Right atrium auricular region (tissue), 2 donors: ENCODE measurements around the gene PTGS1. TPM values are rescaled to one million over a fixed set of nuclear protein-coding genes. Genes with fewer than 3 reads are reported as not detected.
"Not testable (repeated sequence)": the region's sequence is repeated elsewhere in the genome, so short reads cannot be mapped to it uniquely, and the experiment has no call there.

ENCODE experiments used
- DNase-seq: peaks from one replicate; pipeline ENCODE4 v3.0.0-alpha.2; 2019; ENCODE audit warnings: low spot score
- H3K27ac ChIP-seq, 2 donors: fragments of 200-600 bp; sonication (generic); 1 replicate in 1 of 2; 2 replicates in 1 of 2; pipeline ENCODE4 v1.5.1; 2016 to 2019
- H3K27me3 ChIP-seq, 2 donors: fragments of 200-600 bp; sonication (generic); one replicate each; pipeline versions ENCODE4 v1.5.1 to v1.6.0; 2017 to 2019
- H3K36me3 ChIP-seq: fragments of 200-600 bp; sonication (generic); one replicate; pipeline ENCODE4 v1.5.1; 2016
- H3K4me1 ChIP-seq, 2 donors: fragments of 200-600 bp; sonication (generic); one replicate each; pipeline versions ENCODE4 v1.5.1 to v1.6.0; 2017 to 2019
- H3K4me3 ChIP-seq, 2 donors: fragments of 200-600 bp; sonication (generic); 1 replicate in 1 of 2; 2 replicates in 1 of 2; pipeline ENCODE4 v1.5.1; 2017 to 2019; ENCODE audit warnings: mild to moderate bottlenecking in 1 of 2, moderate library complexity in 1 of 2
- H3K9me3 ChIP-seq, 2 donors: fragments of 200-600 bp; sonication (generic); one replicate each; pipeline ENCODE4 v1.5.1; 2019
- CTCF ChIP-seq, 2 donors: fragments of 200-600 bp; sonication (generic); IDR thresholded peaks; one replicate each; pipeline ENCODE4 v1.5.1; 2019; ENCODE audit warnings: antibody characterized with exemption in 2 of 2
- total RNA-seq, 2 donors: library from RNA; depleted of rRNA; stranded (reverse); fragments of >200 nt; gene quantifications; one replicate each; pipeline ENCODE4 v1.1.0, GENCODE V29; 2016

PTGS1 gene
- total RNA-seq, 2 donors from 2014 or later: 14.6 to 46.0 TPM

DNA sequence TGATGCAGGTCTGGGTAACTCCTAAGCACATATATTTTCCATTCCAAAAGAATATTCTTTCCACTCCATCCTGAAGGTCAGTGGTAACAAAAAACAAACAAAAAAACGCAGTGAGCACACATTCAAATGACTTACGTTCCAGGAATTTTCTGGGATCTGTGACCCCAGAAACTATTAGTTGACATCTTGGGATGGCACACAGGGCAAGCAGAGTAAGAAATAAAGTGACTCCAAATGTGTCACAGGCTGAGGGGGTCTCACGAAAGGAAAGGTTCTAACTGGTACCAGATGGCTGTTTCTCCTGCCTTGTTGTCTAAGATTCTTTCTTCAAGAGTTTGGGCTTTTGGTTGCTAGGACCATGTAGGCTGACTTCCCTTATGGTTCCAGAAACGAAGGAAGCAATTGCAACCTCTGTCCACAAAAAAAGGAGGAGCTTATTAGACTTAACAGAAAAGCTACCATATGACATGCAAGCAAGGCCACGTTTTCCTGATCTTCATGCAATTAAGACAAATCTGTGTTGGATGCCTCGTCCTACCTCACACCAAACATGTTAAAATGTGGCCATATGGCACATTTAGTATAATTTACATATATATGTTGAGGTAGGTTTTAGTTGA lies 32.7 kb downstream of the PTGS1 start:
- no peak for TF ChIP-seq CTCF (IDR thresholded peaks at IDR 0.05)
- H3K36me3 ChIP-seq: no peaks in the 10 kb centered on the region
- H3K9me3 ChIP-seq: no peaks in the 10 kb centered on the region
- no peak overlapping the region for H3K27ac ChIP-seq
- no peaks in the 10 kb centered on the region for H3K4me1 ChIP-seq
- DNase-seq: no peak
- no peaks in the 10 kb centered on the region for H3K27me3 ChIP-seq
- H3K4me3 ChIP-seq: no peak overlapping the region

- H3K4me3 ChIP-seq, H3K9me3 ChIP-seq, DNase-seq, H3K4me1 ChIP-seq, H3K27ac ChIP-seq, H3K36me3 ChIP-seq, H3K27me3 ChIP-seq: not testable (repeated sequence)
These were observed 34.7 kb downstream of the PTGS1 start for GRCh38 chr9:122405304-122406069.

GRCh38 chr9:122406070-122406890 lies 35.5 kb downstream of the PTGS1 start:
- TF ChIP-seq CTCF (IDR thresholded peaks at IDR 0.05): no peak
- H3K9me3 ChIP-seq: no peaks in the 10 kb centered on the region
- no peaks in the 10 kb centered on the region for H3K4me1 ChIP-seq
- H3K27me3 ChIP-seq: no peaks in the 10 kb centered on the region
- H3K4me3 ChIP-seq: no peak overlapping the region
- no peak for DNase-seq
- no peaks in the 10 kb centered on the region for H3K36me3 ChIP-seq
- no peak overlapping the region for H3K27ac ChIP-seq

DNA sequence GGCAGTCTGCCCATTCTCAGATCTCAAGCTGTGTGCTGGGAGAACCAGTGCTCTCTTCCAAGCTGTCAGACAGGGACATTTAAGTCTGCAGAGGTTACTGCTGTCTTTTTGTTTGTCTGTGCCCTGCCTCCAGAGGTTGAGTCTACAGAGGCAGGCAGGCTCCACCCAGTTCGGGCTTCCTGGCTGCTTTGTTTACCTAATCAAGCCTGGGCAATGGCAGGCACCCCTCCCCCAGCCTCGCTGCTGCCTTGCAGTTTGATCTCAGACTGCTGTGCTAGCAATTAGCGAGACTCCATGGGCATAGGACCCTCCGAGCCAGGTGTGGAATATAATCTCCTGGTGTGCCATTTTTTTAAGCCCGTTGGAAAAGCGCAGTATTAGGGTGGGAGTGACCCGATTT lies 43.3 kb downstream of the PTGS1 start:
- H3K27ac ChIP-seq, DNase-seq, H3K36me3 ChIP-seq, H3K4me1 ChIP-seq, H3K9me3 ChIP-seq, H3K27me3 ChIP-seq, H3K4me3 ChIP-seq: not testable (repeated sequence)

DNA sequence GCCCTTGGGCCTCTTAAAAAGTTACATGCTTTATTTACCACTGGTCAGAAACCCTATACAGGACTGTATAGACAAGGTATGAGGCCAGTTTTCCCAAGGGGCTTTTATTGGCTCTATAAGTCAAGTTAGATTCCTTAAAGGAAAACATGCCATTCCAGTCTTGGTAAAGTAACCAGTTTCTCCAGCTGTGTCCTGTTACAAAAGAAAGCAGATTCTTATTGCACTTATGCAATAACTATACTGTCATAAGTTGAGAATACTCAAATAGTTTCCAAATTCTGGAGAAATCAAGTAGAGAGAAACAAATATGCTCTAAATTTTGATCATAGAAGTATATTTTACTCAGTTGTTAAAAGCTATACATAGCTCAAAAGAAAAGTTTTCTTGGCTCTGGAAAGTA lies 47.2 kb downstream of the PTGS1 start:
- Histone ChIP-seq H3K36me3 (no peaks in the 10 kb centered on the region), H3K9me3 (peaks cover 5 to 9% of the 10 kb centered on the region in 2 donors), H3K27ac (no peak overlapping the region), H3K27me3 (no peaks in the 10 kb centered on the region), H3K4me1 (no peaks in the 10 kb centered on the region), H3K4me3 (no peak overlapping the region)
- no peak for DNase-seq
- TF ChIP-seq CTCF (IDR thresholded peaks at IDR 0.05): no peak

DNA sequence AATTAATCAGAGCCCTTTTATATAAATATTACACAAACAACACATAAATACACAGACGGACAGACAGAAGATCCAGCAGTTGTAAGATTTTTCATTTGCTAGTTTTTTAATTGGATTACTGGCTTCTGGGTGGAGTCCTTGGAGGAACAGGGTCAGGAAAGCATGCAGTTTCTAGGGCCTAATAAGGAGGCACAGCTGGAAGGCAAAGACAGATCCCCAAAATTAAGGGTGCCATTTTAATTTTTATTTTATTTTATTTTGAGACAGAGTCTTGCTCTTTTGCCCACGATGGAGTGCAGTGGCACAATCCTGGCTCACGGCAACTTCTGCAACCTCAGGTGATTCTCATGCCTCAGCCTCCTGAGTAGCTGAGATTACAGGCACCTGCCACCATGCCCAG lies 49.5 kb downstream of the PTGS1 start:
- Histone ChIP-seq H3K4me3 (no peak overlapping the region), H3K4me1 (no peaks in the 10 kb centered on the region), H3K36me3 (no peaks in the 10 kb centered on the region), H3K27me3 (no peaks in the 10 kb centered on the region), H3K27ac (no peak overlapping the region), H3K9me3 (peaks cover 5 to 9% of the 10 kb centered on the region in 2 donors)
- DNase-seq: no peak
- TF ChIP-seq CTCF (IDR thresholded peaks at IDR 0.05): no peak
